HAP-1 (cell line): ENCODE results near the gene RBM47.

Source experiments
- DNase-seq, 2 experiments: peaks; one replicate each; pipeline ENCODE4 v3.0.0-alpha.2; 2016 to 2020; ENCODE audit warnings: low spot score in 2 of 2
- H3K27me3 ChIP-seq: fragments of 250-450 bp; sonication (Bioruptor Pico); 2 replicates; pipeline ENCODE4 v1.5.1; 2020; ENCODE audit warnings: low read depth, mild to moderate bottlenecking, moderate library complexity
- H3K36me3 ChIP-seq: fragments of 250-450 bp; sonication (Bioruptor Pico); replicated peaks from 2 replicates; pipeline ENCODE4 v1.5.1; 2020; ENCODE audit warnings: mild to moderate bottlenecking
- H3K4me1 ChIP-seq: fragments of 250-450 bp; sonication (Bioruptor Pico); 2 replicates; pipeline ENCODE4 v1.5.1; 2020; ENCODE audit warnings: mild to moderate bottlenecking
- H3K4me3 ChIP-seq: fragments of 250-450 bp; sonication (Bioruptor Pico); 2 replicates; pipeline ENCODE4 v1.5.1; 2020; ENCODE audit warnings: mild to moderate bottlenecking, moderate library complexity
- H3K9me3 ChIP-seq: fragments of 250-450 bp; sonication (Bioruptor Pico); 2 replicates; pipeline ENCODE4 v1.5.1; 2020; ENCODE audit warnings: mild to moderate bottlenecking, moderate library complexity
- in situ Hi-C: fragments of 300-500 bp; cut with MboI; formaldehyde crosslinking; loops from 3 replicates; pipeline ENCODE4 v1.14.3; 2020; ENCODE audit warnings: low sequenced_read_pairs, inconsistent platforms, mixed read lengths

The RBM47 gene

DNA sequence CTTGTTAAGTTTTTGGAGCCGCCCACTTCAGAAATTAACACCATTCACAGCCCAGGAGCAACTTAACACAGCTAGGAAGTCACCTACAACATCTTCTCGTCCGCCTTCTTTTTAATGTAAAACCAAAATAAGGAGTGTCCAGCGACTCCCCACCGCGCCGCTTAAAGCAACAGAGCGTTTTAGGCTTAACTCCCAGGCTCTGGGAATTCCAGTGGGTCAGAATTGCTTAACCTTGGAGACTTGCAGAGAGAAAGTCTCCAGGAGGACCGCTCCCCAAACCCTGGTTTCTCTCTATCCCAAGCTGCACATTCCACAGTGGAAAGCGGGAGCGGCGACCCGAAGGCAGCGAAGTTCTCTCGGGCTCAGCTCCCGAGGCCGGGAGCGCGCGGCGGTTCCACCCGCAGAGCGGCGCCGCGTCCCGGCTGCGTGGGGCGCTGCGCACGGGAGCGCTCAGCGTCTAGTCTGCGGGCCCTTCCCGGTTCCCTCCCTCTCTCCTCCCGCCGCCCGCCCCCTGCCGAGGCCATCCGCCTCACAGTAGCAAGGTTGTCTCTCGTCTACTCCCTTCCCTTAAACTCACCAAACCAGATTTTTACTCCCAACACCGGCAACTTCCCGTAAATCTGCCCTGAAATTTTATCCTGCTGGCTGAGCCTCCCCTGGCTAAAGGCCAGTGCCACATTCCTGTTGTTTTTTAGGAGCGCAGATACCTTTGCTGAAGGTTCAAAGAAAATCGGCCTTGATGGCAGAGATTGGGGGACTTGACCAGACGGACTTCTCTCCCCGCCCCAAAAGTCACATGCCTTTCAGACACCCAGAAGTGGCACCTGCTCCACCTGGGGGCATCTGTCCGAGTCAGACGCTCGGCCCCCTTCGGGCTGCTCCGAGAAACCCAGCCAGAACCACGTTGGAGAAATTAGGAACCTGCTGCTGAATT, at the start of gene RBM47:
Gene RBM47, minus strand, starts transcription at position 464 of the 934 bp plus-strand sequence. CDS start 190,971 bp downstream, outside the sequence.
- Histone ChIP-seq H3K4me1 (peaks cover 34% of the 10 kb centered on the region), H3K9me3 (no peaks in the 10 kb centered on the region), H3K27me3 (no peaks in the 10 kb centered on the region; the same call in 1 of the 2 replicates), H3K4me3 (peak within 1 kb of the TSS; percentile 36), H3K36me3 (no peaks in the 10 kb centered on the region)
- in situ Hi-C loops, result no loop called here
- DNase-seq, result peak; percentile 50 to 74

DNA sequence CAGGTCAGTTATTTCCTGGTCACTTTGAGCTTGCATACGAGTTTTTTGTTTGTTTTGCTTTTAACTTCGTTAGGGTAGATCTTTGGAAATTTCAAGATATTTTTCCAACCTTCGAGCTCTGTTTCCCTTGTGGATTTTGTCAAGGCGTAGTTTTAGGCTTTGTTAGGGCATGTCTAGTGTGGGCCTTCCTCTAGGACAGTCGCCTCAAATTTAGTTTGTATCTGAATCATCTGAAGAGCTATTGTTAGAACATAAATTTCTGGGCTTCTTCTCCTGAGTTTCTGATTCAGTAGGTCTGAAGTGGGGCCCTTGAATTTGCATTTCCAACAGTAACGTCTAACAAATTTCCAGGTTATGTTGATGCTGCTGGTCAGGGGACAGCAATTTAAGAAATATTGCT, 48.8 kb upstream of the RBM47 start:
- Histone ChIP-seq H3K4me1 (peaks cover 18% of the 10 kb centered on the region), H3K9me3 (no peaks in the 10 kb centered on the region), H3K4me3 (no peak overlapping the region), H3K27me3 (no peaks in the 10 kb centered on the region), H3K36me3 (no peaks in the 10 kb centered on the region)
- no peak for DNase-seq
- in situ Hi-C loops, result no loop called here

DNA sequence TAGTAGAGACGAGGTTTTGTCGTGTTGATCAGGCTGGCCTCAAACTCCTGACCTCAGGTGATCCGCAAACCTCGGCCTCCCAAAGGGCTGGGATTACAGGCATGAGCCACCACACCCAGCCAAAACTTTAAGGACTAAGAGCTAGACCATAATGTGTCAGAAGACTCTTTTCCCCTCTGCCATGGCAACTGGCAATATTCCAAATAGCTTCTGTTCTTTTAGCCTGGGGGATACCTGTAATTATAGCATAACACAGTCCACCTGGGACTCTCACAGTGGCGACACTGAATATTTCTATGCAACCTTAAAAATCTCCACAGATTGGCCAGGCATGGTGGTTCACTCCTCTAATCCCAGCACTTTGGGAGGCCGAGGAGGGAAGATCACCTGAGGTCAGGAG, 45.5 kb upstream of the RBM47 start:
- H3K27me3 ChIP-seq, result no peaks in the 10 kb centered on the region
- no peaks in the 10 kb centered on the region for H3K36me3 ChIP-seq
- no peak overlapping the region for H3K4me3 ChIP-seq
- no peak for DNase-seq
- H3K9me3 ChIP-seq, result no peaks in the 10 kb centered on the region
- peaks cover 24% of the 10 kb centered on the region for H3K4me1 ChIP-seq
- in situ Hi-C loops, result no loop called here

DNA sequence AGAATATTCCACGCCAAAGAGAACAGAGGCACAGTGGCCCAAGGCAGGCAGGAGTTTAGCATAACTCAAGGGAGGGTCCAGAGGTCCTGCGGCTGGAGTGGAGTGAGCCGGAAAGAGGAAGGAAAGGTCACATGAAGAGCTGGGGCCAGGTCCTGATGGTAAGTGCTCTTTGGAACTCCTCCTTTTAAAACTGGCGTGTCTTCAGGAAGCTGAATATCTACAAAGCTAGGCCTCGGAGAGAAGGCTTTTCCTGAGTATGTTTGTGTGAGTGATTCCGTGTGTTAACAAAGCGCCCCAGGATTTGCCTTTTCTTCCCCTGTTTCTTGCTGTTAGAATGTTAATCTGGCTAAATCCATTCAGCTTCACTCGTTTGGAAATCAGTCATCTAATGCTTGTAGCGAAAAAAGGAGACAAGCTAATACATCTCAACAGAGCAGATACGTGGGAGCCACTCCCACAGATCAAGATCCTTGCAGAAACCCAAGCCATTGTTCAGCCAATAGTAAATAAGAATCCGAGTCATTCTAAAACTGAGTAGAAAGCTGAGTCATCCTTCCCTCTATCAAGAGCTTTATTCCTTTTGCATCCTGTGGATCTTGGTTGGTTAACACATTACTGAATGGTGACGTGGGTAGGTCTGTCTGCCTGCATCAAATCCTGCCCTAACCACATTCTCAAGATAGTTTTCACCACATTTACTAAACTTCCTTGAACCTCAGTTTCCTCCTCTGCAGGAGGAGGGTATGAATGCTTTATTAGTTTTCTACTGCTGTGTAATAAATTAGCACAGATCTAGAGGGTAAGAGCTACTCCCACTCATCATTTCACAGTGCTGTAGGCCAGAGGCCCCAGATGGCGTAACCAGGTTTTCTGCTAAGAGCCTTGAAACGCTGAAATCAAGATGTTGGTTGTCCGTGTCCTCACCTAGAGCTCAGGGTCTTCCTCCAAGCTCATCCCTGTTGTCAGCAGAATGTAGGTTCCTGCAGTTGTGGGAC, 43.2 kb upstream of the RBM47 start:
- Histone ChIP-seq H3K9me3 (no peaks in the 10 kb centered on the region), H3K4me1 (peaks cover 24% of the 10 kb centered on the region), H3K4me3 (peak overlapping the region; percentile 1; the same call in 1 of the 2 replicates), H3K36me3 (no peaks in the 10 kb centered on the region), H3K27me3 (no peaks in the 10 kb centered on the region)
- in situ Hi-C loops, result no loop called here
- peak; percentile 73 to 95 for DNase-seq

DNA sequence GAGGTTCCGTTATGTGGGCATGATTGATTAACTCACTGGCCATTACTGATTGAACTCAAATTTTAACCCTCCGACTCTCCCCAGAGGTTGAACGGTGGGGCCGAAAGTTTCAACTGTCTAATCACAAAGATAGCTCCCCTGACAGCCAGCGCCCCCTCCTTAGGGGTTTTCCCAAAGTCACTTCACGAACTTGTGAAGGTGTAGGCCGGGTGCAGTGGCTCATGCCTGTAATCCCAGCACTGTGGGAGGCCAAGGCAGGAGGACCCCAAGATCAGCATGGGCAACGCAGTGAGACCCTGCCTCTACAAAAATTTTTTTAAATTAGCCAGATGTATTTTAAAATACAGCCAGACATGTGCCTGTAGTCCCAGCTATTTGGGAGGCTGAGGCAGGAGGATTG, 39.8 kb upstream of the RBM47 start:
- H3K36me3 ChIP-seq, result no peaks in the 10 kb centered on the region
- H3K27me3 ChIP-seq, result no peaks in the 10 kb centered on the region
- in situ Hi-C loops, result no loop called here
- peaks cover 27% of the 10 kb centered on the region for H3K4me1 ChIP-seq
- DNase-seq, result no peak
- no peaks in the 10 kb centered on the region for H3K9me3 ChIP-seq
- no peak overlapping the region for H3K4me3 ChIP-seq

DNA sequence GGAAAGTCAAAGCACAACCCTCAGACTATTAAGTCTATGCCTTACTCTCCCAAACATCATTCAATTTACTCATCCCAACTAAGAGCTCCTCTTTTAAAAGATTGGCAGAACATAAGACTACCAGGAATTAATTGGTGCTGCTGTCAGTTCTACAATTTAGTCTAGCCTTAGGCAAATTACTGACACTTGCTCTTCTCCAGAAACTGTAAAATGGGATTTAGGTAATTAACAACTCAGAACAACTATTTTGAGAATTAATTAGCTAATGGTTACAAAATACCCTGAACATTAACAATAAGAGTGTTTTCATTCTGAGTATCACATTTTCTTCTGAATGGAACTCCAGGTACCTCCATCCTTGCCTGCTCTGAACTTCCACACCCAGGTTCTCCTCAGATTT, 36.2 kb upstream of the RBM47 start:
- H3K36me3 ChIP-seq, result no peaks in the 10 kb centered on the region
- no peaks in the 10 kb centered on the region for H3K9me3 ChIP-seq
- H3K4me3 ChIP-seq, result no peak overlapping the region
- H3K4me1 ChIP-seq, result peaks cover 15% of the 10 kb centered on the region
- in situ Hi-C loops, result no loop called here
- no peak for DNase-seq
- no peaks in the 10 kb centered on the region for H3K27me3 ChIP-seq

DNA sequence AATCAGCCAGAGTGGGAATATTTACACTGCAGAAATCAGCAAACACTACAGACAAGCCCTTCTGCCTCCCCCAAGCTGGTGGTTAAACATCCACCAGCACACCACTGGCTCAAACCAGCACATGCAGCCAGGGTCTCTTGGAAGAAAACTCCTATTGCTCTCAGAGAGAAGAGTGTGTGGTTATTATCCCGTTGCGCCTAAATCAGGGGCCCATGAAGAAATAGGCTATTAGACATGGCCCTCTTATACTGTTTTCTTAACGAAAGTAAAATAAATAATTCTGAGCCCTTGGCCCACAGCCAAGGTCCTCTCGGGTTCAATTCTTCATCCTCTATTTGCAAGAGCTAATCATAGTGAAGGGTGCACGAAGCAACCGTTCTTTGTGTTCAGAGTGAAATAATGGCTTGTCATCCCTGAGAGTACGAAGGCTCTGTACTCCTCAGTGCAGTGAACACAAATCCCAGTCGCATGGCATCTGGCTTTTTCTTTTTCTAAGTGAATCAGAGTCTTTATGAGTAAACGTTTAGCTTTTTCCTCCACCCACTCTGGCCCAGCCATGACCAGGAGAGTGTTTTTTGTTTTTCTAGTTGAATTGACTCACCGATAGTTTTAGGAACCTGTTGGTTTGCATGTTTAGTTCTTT, 33.4 kb upstream of the RBM47 start:
- in situ Hi-C loops, result no loop called here
- peak; percentile 26 to 46 for DNase-seq
- Histone ChIP-seq H3K4me1 (peaks cover 15% of the 10 kb centered on the region), H3K27me3 (no peaks in the 10 kb centered on the region), H3K9me3 (no peaks in the 10 kb centered on the region), H3K36me3 (no peaks in the 10 kb centered on the region), H3K4me3 (no peak overlapping the region)

DNA sequence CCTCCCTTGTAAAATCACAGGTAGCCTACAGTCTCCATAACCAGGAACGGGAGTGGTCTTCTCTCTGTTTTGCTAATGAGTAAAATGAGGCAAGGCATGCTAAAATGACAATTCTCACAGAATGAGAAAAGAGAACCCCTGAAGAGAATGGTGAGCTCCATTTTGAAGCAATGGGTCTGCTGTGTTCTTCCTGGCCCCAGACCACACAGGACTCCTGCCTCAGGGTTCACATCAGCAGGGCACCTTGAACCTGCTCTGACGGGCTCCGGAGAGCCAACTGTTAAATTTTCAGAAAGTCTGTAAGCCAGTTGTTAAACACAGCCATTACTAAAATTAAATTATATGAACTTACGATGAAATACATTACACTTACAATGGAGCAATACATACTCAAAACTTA, 32.1 kb upstream of the RBM47 start:
- in situ Hi-C loops, result no loop called here
- no peaks in the 10 kb centered on the region for H3K36me3 ChIP-seq
- no peaks in the 10 kb centered on the region for H3K27me3 ChIP-seq
- H3K4me1 ChIP-seq, result peaks cover 15% of the 10 kb centered on the region
- DNase-seq, result no peak
- H3K4me3 ChIP-seq, result no peak overlapping the region
- H3K9me3 ChIP-seq, result no peaks in the 10 kb centered on the region

DNA sequence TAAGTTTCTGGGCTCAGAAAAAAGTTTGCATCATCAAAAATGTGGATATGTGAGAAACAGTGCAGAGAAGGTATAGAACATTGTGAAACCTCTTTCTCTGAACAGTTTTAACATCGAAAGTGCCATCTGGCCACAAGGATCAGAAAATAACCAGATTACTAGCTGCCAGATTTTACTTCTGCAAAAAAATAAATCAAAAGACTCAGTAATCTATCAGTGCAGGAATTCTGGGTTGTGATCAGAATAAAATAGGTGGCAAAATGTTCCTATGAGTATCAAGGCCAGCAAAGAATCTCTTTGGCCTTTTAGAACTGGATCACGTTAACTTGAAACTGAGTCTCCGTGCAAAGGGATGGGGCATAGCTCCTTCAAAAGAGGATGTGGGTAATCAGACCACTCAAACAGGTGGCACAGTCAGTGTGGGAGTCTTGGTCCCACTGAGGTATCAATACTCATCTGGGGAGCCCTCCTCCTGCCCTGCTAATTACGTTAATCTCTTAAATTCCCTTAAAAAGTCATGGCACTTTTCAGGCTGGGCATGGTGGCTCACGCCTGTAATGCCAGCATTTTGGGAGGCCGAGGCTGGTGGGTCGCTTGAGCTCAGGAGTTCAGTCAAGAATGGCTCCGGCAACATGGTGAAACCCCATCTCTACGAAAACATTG, 26.7 kb upstream of the RBM47 start:
- Histone ChIP-seq H3K4me3 (no peak overlapping the region), H3K4me1 (peaks cover 6% of the 10 kb centered on the region; the same call in 1 of the 2 replicates), H3K9me3 (no peaks in the 10 kb centered on the region), H3K36me3 (no peaks in the 10 kb centered on the region), H3K27me3 (no peaks in the 10 kb centered on the region)
- in situ Hi-C loops, result no loop called here
- no peak for DNase-seq

DNA sequence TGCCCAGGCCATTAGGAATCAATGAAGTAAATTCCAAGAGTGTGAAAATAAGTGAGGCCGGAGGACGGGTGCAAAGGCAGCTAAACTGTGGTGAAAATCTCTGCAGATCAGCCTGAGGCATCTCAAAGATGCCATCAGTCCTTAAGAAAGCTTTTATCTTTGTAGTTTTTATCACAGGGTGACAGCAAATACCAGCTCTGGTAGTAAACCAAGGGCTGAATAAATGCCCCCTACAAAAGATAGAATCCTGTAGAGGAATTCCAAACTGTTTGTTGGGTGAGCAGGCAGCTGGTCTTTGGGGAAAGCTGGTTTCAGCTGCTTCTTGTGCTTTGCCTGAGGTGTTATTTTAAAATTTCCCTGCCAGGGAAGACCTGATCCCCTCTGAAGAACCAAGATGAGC, 21.6 kb upstream of the RBM47 start:
- Histone ChIP-seq H3K27me3 (no peaks in the 10 kb centered on the region), H3K4me1 (peaks cover 16% of the 10 kb centered on the region), H3K36me3 (no peaks in the 10 kb centered on the region), H3K4me3 (no peak overlapping the region), H3K9me3 (no peaks in the 10 kb centered on the region)
- DNase-seq, result no peak
- in situ Hi-C loops, result no loop called here

DNA sequence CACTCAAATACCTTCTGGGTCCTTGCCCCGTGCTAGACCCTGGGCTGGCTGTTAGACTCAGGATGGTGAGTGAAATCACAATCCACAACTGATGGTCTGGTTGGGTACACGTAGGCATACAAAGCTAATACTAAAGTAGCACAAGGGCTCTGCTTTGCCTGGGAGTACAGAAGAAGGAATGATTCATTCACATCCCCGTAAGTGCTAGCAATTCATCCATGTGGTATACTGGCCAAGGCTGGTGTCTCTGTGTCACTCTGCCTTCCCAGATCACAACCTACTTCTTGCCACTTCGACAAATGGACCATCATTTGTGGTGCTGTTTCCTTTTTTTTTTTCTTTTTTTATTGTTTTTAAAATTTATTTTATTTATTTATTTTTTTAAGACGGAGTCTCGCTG, 19.7 kb upstream of the RBM47 start:
- no peak overlapping the region for H3K4me3 ChIP-seq
- DNase-seq, result no peak
- no peaks in the 10 kb centered on the region for H3K27me3 ChIP-seq
- H3K36me3 ChIP-seq, result no peaks in the 10 kb centered on the region
- no peaks in the 10 kb centered on the region for H3K9me3 ChIP-seq
- in situ Hi-C loops, result no loop called here
- H3K4me1 ChIP-seq, result peaks cover 16% of the 10 kb centered on the region

DNA sequence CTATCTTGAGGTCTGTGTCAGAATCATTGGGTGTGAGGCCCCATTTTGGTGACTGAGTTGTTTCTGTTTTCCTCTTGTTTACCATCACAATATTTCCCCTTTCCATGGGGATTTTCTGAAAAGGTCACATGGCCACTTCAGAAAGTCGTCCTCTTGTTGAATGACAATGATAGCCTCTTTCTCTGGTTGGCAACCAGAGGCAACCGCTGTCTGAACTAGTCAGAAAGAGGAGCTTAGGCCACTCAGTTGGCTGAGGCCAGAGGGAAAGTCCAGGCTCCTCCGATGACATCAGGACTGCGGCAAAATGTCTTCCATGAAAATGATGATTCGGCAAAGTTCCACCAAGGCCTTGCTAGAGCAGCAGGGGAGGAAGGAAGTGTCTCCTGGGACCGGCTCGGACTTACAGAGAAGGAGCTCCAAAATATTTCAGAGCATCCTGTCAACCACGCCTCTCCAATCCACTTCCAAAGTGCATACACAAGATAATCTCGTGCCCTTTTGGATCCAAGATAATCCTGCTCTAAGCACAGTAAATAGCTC, 19.1 kb upstream of the RBM47 start:
- Histone ChIP-seq H3K4me1 (peaks cover 16% of the 10 kb centered on the region), H3K36me3 (no peaks in the 10 kb centered on the region), H3K27me3 (no peaks in the 10 kb centered on the region), H3K9me3 (no peaks in the 10 kb centered on the region), H3K4me3 (no peak overlapping the region)
- in situ Hi-C loops, result no loop called here
- DNase-seq, result no peak

DNA sequence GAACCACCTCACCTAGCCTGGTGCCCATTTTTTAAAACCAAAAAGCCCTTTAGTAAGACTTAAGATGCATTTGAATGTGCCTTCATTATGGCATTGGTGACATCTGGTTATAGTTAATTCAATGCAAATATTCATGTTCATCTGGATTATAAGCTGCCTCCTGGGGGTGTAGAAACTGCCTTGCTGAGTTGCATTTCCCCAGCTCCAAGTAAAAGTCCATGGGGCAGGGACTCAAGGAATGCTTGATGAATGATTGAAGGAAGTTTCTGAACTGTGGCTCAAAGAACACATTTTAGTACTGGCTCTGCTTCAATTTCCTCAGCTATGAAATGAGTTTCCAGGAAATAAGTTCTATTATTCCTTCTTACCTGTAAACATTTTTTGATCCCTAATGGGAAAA, 18.5 kb upstream of the RBM47 start:
- H3K36me3 ChIP-seq, result no peaks in the 10 kb centered on the region

More for the DNA sequence above, 18.5 kb upstream of the RBM47 start:
- in situ Hi-C loops, result no loop called here
- Histone ChIP-seq H3K27me3 (no peaks in the 10 kb centered on the region), H3K4me1 (peaks cover 11% of the 10 kb centered on the region), H3K9me3 (no peaks in the 10 kb centered on the region), H3K4me3 (no peak overlapping the region)
- no peak for DNase-seq
